ENCODE measurements around the gene ARPC4.
"Not testable (repeated sequence)": the region's sequence is repeated elsewhere in the genome, so short reads cannot be mapped to it uniquely, and the experiment has no call there.

GRCh38 chr3:9771007-9771406 is 21.9 kb upstream of the ARPC4 start:
- not testable (repeated sequence) for TF ChIP-seq CTCF (IDR thresholded peaks at IDR 0.05; ENCODE audit: low read depth, low read length); MYC (IDR thresholded peaks at IDR 0.05; ENCODE audit: low read depth, low read length); POLR2A (IDR thresholded peaks at IDR 0.05; ENCODE audit: extremely low read depth, insufficient read length)
